Stimulated activated effector memory CD8-positive, alpha-beta T cell treated with anti-CD3 and anti-CD28 coated beads, Interleukin-12 subunit alpha, Interleukin-12 subunit beta, amount 100 ng/mL, for 72 hours (primary cell): Measurements from ENCODE around the gene CNST.

Source experiments
- ATAC-seq: fragments of 150-1000 bp; cut with Tn5 transposase; 2 replicates; pipeline ENCODE4 v1.10.0; 2021
- DNase-seq, 2 donors: peaks; one replicate each; pipeline ENCODE4 v3.0.0; 2021 to 2022; ENCODE audit warnings: low spot score in 2 of 2
- H3K27ac Mint-ChIP-seq: one replicate; pipeline ENCODE4 v1.8.0; 2022; ENCODE audit warnings: mild to moderate bottlenecking, mixed read lengths
- H3K36me3 Mint-ChIP-seq: one replicate; pipeline ENCODE4 v1.8.0; 2022; ENCODE audit warnings: mild to moderate bottlenecking, mixed read lengths
- H3K4me1 Mint-ChIP-seq: one replicate; pipeline ENCODE4 v1.8.0; 2022; ENCODE audit warnings: mixed read lengths
- H3K4me3 Mint-ChIP-seq: one replicate; pipeline ENCODE4 v1.8.0; 2022; ENCODE audit warnings: mild to moderate bottlenecking, mixed read lengths
- H3K9me3 Mint-ChIP-seq: one replicate; pipeline ENCODE4 v1.8.0; 2022; ENCODE audit warnings: mixed read lengths

CNST gene

GRCh38 chr1:246641394-246641793, 75.1 kb downstream of the CNST start:
- no peak for DNase-seq
- Mint-ChIP-seq H3K4me1 (no peaks in the 10 kb centered on the region), H3K4me3 (no peak overlapping the region), H3K36me3 (peaks cover 59% of the 10 kb centered on the region), H3K9me3 (peaks cover 4% of the 10 kb centered on the region), H3K27ac (no peak overlapping the region)
- ATAC-seq, result no peak

GRCh38 chr1:246642719-246643118, 76.5 kb downstream of the CNST start:
- Mint-ChIP-seq H3K4me1 (peaks cover 6% of the 10 kb centered on the region), H3K36me3 (peaks cover 73% of the 10 kb centered on the region), H3K27ac (peak overlapping the region; percentile 70), H3K4me3 (no peak overlapping the region), H3K9me3 (peaks cover 4% of the 10 kb centered on the region)
- DNase-seq (no peak), ATAC-seq (no peak)

GRCh38 chr1:246647113-246647512, 80.9 kb downstream of the CNST start:
- peaks cover 6% of the 10 kb centered on the region for H3K4me1 Mint-ChIP-seq
- DNase-seq, result no peak
- H3K36me3 Mint-ChIP-seq, result peaks cover 91% of the 10 kb centered on the region
- no peak overlapping the region for H3K27ac Mint-ChIP-seq
- H3K9me3 Mint-ChIP-seq, result peaks cover 4% of the 10 kb centered on the region
- H3K4me3 Mint-ChIP-seq, result no peak overlapping the region
- no peak for ATAC-seq

DNA sequence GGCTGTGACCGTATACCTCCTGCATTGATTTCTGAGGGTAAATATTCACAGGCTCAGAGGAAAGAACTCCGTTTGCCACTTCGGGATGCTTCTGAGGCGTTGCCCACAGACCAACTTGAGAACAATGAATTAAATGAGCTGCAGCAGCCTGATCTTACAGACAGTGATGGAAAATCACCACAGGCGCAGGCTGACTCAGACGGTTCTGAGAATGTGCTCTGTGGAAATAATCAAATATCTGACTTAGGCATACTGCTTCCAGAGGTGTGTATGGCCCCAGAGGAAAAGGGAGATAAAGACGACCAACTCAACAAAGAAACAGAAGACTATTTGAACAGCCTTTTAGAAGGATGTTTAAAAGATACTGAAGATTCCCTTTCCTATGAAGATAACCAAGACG, 81.3 kb downstream of the CNST start:
- Mint-ChIP-seq H3K36me3 (peaks cover 87% of the 10 kb centered on the region), H3K4me3 (no peak overlapping the region), H3K27ac (no peak overlapping the region)

DNA sequence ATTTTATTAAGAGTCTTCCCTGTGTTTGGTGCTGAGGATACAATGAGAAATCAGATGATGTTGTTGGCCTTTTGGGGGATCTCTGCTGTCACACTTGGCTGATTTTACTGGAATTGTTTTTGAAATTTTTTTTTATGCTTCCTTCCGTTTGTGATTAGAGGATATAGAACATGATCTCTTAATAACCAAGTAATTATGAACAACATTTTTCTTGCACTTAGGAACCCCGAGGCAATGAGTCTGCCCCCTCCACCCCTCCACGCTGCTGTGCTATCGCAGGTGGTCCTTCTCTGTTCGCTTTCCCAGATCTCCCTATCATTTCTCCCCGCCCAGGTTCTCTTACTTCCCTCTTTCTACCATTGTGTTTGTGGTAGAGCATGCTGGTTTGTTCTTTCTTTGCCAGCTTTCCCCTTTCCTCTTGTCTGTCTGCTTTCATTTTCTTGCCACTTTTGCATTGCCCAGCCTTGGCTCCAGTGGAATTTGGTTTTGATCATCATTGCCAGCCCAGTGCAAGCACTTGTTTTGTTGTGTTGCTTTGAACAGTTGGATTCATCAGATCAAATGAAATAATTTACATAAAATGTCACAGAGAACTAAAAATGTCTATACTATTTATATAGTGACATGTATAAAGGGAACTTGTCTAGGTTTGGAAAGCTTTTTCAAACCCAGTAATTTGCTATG, 84.9 kb downstream of the CNST start:
- Mint-ChIP-seq H3K9me3 (no peaks in the 10 kb centered on the region), H3K27ac (no peak overlapping the region), H3K4me1 (peaks cover 11% of the 10 kb centered on the region), H3K4me3 (no peak overlapping the region), H3K36me3 (peaks cover 72% of the 10 kb centered on the region)
- no peak for DNase-seq
- ATAC-seq, result no peak

More for the DNA sequence above, 81.3 kb downstream of the CNST start:
- no peak for ATAC-seq
- H3K9me3 Mint-ChIP-seq, result peaks cover 3% of the 10 kb centered on the region
- DNase-seq, result no peak
- peaks cover 6% of the 10 kb centered on the region for H3K4me1 Mint-ChIP-seq

DNA sequence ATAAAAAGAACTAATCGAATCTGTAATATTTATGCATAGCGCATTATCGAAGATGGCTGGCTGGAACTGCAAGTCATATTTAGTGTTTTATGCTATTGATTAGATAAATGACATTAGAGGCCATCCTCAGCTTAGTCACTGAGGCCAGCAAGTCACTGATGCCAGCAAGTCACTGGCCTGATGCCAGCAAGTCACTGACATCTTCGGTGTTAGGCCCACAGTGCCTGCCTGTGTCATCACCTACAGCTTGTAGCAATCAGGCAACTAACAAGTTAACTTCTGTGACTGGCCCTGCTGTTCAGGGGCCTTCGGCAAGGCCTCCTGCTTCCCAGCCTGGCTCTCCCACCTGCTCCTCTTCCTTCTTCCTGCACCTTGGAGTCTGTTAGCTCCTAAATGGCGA, 92.3 kb downstream of the CNST start:
- H3K27ac Mint-ChIP-seq, result no peak overlapping the region

DNA sequence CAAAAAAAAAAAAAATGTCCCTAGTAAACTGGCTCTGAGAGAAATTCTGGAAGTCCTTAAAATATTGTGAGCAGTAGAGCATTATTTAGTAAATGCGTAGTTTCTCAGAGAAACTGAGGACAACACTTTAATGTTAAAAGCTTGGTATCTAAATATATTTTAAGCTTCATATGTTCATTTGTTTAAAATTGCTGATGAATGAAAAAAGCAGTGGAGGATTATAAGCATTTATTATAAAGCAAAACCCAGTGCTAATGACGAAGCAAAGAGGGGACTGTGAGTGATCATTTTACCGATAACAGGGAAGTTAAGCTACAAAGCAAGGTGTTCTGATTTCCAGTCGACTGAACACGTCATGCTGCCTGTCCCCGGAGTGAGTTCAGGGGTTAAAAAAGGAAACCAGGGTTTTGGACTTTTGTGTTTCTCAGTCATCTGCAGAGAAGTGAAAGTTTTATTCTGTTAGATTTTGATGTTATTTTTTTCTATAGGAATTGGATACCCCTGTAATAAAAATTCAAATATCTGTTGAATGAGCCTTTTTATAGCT, 93.4 kb downstream of the CNST start:
- Mint-ChIP-seq H3K4me1 (no peaks in the 10 kb centered on the region), H3K9me3 (no peaks in the 10 kb centered on the region), H3K36me3 (peaks cover 73% of the 10 kb centered on the region), H3K4me3 (no peak overlapping the region), H3K27ac (no peak overlapping the region)
- no peak for ATAC-seq
- no peak for DNase-seq

More for the DNA sequence above, 92.3 kb downstream of the CNST start:
- no peak for ATAC-seq
- Mint-ChIP-seq H3K36me3 (peaks cover 77% of the 10 kb centered on the region), H3K4me1 (peaks cover 5% of the 10 kb centered on the region), H3K9me3 (no peaks in the 10 kb centered on the region), H3K4me3 (no peak overlapping the region)
- no peak for DNase-seq

DNA sequence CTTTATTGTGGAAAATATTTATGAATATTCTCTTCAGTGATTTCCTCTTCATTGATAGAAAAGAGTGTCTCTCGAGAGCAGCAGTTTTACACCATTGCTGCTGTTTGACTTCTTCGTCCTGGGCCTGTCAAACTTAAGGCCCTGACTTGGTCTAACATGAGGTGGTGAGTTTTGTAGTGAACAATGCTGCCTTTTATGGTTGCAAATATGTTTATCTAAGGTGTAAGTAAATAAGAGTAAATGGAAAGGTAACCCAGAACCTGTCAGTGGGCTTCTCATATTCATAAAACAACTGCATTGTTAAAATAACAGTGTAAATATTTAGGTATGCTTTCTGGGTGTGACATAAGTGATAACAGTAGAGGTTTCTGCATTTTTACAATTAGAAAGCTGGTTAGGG, 95.2 kb downstream of the CNST start:
- Mint-ChIP-seq H3K4me3 (no peak overlapping the region), H3K27ac (peak overlapping the region; percentile 43), H3K36me3 (peaks cover 63% of the 10 kb centered on the region), H3K4me1 (no peaks in the 10 kb centered on the region), H3K9me3 (no peaks in the 10 kb centered on the region)
- ATAC-seq (no peak), DNase-seq (no peak)

GRCh38 chr1:246667773-246668172, 101.5 kb downstream of the CNST start:
- ATAC-seq, result no peak
- Mint-ChIP-seq H3K4me1 (no peaks in the 10 kb centered on the region), H3K36me3 (peaks cover 39% of the 10 kb centered on the region), H3K4me3 (no peak overlapping the region), H3K9me3 (no peaks in the 10 kb centered on the region), H3K27ac (no peak overlapping the region)
- DNase-seq, result no peak

GRCh38 chr1:246669659-246670058, 103.4 kb downstream of the CNST start:
- ATAC-seq (no peak), DNase-seq (no peak)
- no peaks in the 10 kb centered on the region for H3K4me1 Mint-ChIP-seq
- peaks cover 28% of the 10 kb centered on the region for H3K36me3 Mint-ChIP-seq
- H3K27ac Mint-ChIP-seq, result no peak overlapping the region
- H3K4me3 Mint-ChIP-seq, result no peak overlapping the region
- H3K9me3 Mint-ChIP-seq, result peaks cover 3% of the 10 kb centered on the region

GRCh38 chr1:246674049-246674448, 107.8 kb downstream of the CNST start:
- no peak overlapping the region for H3K27ac Mint-ChIP-seq
- peaks cover 7% of the 10 kb centered on the region for H3K36me3 Mint-ChIP-seq
- DNase-seq, result no peak
- peaks cover 3% of the 10 kb centered on the region for H3K9me3 Mint-ChIP-seq
- no peak overlapping the region for H3K4me3 Mint-ChIP-seq
- ATAC-seq, result no peak
- H3K4me1 Mint-ChIP-seq, result no peaks in the 10 kb centered on the region

DNA sequence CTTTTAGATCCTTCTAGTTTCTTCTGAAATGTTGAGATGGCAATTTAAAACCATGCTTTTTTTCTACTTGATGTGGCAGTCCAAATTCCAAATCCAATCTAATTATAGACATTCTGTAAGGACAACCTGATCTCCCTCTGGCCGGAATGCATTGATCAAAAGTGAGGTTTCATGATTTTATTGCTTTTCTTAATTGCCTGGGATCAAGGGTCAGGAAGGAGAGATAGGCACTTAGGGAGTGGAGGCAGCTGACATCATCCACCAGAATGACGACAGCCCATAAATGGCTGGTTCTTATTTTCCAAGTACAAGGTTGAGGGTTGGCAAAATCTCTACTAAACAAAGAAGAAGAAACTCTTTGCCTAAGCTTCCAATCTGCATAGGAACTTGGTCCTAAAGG, 111.6 kb downstream of the CNST start:
- peaks cover 3% of the 10 kb centered on the region for H3K9me3 Mint-ChIP-seq
- no peak for ATAC-seq
- no peak overlapping the region for H3K4me3 Mint-ChIP-seq
- no peaks in the 10 kb centered on the region for H3K4me1 Mint-ChIP-seq
- DNase-seq, result no peak
- peaks cover 5% of the 10 kb centered on the region for H3K36me3 Mint-ChIP-seq
- no peak overlapping the region for H3K27ac Mint-ChIP-seq

GRCh38 chr1:246678816-246679793, 112.8 kb downstream of the CNST start:
- Mint-ChIP-seq H3K4me1 (no peaks in the 10 kb centered on the region), H3K4me3 (no peak overlapping the region), H3K9me3 (no peaks in the 10 kb centered on the region), H3K36me3 (peaks cover 5% of the 10 kb centered on the region), H3K27ac (peak overlapping the region; percentile 52)
- no peak for ATAC-seq
- no peak for DNase-seq

GRCh38 chr1:246679794-246680177, 113.5 kb downstream of the CNST start:
- Mint-ChIP-seq H3K4me1 (no peaks in the 10 kb centered on the region), H3K9me3 (no peaks in the 10 kb centered on the region), H3K27ac (peak overlapping the region; percentile 52), H3K36me3 (peaks cover 5% of the 10 kb centered on the region), H3K4me3 (no peak overlapping the region)
- DNase-seq, result no peak
- ATAC-seq, result no peak

- Mint-ChIP-seq H3K9me3 (no peaks in the 10 kb centered on the region), H3K4me1 (no peaks in the 10 kb centered on the region), H3K27ac (peak overlapping the region; percentile 52), H3K36me3 (peaks cover 5% of the 10 kb centered on the region), H3K4me3 (no peak overlapping the region)
- ATAC-seq (no peak), DNase-seq (no peak)
Observed at GRCh38 chr1:246680190-246680589, 113.9 kb downstream of the CNST start.
